Choroid plexus epithelial cell (primary cell): ENCODE measurements around the gene DSP.

Experiments used
- DNase-seq: peaks from one replicate; pipeline ENCODE4 v3.0.0-alpha.2; 2010; ENCODE audit warnings: low read depth
- H3K4me3 ChIP-seq: 2 replicates; pipeline ENCODE4 v1.5.1; 2011; ENCODE audit warnings: low read depth, mild to moderate bottlenecking, control low read depth, low read length, moderate library complexity
- TF ChIP-seq, protein P1 (sequence below): conservative IDR thresholded peaks from 2 replicates; pipeline ENCODE4 v1.5.1; 2011; ENCODE audit warnings: low read depth, mild to moderate bottlenecking, control low read depth, inconsistent platforms, low read length, moderate library complexity

The DSP gene

GRCh38 chr6:7559196-7559595 lies 17.7 kb downstream of the DSP start:
- no peak overlapping the region for H3K4me3 ChIP-seq
- TF ChIP-seq, protein P1, sequence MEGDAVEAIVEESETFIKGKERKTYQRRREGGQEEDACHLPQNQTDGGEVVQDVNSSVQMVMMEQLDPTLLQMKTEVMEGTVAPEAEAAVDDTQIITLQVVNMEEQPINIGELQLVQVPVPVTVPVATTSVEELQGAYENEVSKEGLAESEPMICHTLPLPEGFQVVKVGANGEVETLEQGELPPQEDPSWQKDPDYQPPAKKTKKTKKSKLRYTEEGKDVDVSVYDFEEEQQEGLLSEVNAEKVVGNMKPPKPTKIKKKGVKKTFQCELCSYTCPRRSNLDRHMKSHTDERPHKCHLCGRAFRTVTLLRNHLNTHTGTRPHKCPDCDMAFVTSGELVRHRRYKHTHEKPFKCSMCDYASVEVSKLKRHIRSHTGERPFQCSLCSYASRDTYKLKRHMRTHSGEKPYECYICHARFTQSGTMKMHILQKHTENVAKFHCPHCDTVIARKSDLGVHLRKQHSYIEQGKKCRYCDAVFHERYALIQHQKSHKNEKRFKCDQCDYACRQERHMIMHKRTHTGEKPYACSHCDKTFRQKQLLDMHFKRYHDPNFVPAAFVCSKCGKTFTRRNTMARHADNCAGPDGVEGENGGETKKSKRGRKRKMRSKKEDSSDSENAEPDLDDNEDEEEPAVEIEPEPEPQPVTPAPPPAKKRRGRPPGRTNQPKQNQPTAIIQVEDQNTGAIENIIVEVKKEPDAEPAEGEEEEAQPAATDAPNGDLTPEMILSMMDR, result no peak
- DNase-seq, result no peak

- H3K4me3 ChIP-seq, result no peak overlapping the region
- TF ChIP-seq, protein P1, result no peak
- DNase-seq, result no peak
Measured at GRCh38 chr6:7559651-7560385, 18.3 kb downstream of the DSP start.

DNA sequence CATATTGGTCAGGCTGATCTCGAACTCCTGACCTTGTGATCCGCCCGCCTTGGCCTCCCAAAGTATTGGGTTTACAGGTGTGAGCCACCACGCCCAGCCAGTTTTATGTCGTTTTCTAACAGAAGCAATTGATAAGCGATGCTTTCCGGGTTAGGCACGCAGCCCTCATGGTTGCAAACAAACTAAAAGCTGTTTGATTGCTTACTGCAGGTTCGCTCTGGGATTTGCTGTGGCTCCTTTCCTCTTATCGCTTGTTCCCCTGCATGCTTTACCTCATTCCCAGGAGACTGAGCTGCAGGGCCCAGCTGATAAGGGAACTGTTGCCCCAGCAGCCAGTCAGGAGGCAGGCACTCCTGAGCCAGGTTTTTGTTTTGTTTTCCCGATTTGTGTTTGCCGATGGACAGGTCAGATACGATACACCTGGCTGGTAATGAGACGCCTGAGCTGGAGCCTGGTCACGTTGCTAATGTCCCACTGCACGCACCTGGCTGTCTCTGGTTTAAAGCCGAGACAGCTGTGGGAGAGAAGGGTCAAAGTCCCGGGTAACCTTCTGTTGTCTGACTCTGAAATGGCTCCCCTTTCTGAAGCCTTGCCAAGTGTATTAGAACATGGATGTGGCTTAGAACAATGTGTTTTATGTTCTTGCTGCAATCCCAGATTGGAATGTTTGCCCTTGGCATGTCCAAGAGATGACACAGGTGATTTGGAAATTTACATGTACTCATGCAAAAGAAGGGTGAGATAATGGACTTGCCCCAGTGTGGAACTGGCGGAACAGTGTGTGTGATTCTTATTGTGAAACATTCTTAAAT lies 19.9 kb downstream of the DSP start:
- TF ChIP-seq, protein P1, result no peak
- no peak for DNase-seq
- no peak overlapping the region for H3K4me3 ChIP-seq

DNA sequence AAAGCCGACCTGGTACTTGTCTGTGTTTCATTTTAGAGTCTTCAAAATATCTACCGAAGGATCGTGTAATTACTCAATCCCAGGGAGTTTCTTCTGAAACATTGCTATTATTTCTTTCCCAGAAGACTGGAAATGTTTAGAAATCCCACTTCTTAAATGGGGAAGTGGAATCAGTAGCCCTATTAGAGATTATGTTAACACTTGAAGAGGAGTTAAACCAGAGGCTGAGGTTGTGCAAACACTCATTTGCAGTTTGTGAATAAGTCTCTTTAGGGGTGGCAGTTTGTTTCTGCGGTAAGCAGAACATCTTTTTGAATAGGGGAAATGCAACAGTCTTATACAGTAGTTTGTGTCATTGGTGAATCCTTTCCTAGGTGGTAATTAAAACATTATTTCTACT lies 21.3 kb downstream of the DSP start:
- TF ChIP-seq, protein P1, result no peak
- no peak for DNase-seq
- no peak overlapping the region for H3K4me3 ChIP-seq

- TF ChIP-seq, protein P1, result no peak
- no peak overlapping the region for H3K4me3 ChIP-seq
- DNase-seq, result no peak
Measured at GRCh38 chr6:7566107-7566506, 24.6 kb downstream of the DSP start.

DNA sequence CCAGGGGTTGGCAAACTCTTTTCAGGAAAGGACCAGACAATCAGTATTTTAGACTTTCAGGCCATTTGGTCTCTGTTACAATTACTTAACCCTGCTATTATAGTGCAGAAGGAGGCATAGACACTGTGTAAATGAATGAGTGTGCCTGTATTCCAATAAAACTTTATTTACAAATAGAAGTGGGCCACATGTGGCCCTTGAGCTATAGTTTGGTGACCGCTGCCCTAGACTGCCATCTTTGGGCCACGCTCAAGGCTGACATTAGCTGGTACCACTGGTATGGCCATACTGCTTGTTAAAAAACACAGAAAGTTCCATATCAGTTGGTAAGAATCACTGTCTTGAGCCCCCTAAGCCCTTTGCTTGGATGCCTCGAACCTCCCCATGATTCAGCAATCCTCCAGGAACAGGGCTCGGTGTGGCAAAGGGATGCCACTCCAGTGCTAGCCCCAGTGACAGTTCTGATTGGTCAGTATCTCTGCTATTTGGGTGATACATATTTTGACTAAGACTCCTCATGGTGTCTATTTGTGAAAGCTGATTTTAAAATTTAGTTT lies 25.2 kb downstream of the DSP start:
- H3K4me3 ChIP-seq, result no peak overlapping the region
- DNase-seq, result no peak
- TF ChIP-seq, protein P1, result no peak
